GM19328 (cell line): ENCODE data around the gene GRHPR.
"Not testable (repeated sequence)": the region's sequence is repeated elsewhere in the genome, so short reads cannot be mapped to it uniquely, and the experiment has no call there.

Experiments
- ATAC-seq: cut with Tn5 transposase; IDR thresholded peaks from one replicate; pipeline ENCODE4 v1.9.1; 2021; ENCODE audit warnings: mild to moderate bottlenecking, moderate library complexity; ENCODE audit not compliant: unreplicated experiment

The GRHPR gene

DNA sequence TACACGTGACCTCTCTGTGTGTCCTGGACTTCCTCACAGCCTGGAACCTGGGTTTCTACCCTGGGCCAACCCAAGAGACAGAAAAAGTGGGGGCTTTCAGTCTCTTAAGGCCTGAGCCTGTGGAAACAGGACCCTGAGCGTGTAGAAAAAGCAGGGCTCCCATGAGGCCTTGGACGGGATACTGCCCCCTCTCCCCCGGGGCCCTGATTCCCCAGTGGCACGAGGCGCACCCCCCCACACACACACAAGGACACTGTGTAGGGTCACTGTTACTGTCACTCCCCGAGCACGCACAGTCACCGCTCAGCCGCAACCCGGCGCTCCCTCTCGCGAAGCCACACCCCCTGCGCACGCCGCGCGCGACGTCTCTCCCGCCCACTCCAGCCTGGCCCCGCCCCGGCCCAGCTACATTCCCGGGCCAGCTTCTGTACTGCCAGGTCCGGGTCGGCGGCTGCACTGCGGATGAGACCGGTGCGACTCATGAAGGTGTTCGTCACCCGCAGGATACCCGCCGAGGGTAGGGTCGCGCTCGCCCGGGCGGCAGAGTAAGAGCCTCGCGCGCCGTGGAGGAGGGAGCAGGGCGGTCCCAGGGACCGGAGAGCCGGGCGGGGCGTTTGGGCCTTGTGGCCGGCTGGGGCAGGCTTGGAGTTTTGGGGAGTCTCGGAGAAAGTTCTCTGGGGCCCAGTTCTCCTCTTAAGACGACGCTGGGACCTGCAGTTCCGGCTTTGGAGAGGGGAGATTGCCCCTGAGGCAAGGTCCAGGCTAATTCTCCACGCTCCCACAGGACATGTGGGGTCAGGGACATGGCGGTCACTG, at the start of gene GRHPR:
Gene GRHPR, plus strand, starts transcription at position 408 of the 816 bp plus-strand sequence. Its CDS starts 55 bp downstream, at position 463.
- peak; percentile 95 for ATAC-seq

DNA sequence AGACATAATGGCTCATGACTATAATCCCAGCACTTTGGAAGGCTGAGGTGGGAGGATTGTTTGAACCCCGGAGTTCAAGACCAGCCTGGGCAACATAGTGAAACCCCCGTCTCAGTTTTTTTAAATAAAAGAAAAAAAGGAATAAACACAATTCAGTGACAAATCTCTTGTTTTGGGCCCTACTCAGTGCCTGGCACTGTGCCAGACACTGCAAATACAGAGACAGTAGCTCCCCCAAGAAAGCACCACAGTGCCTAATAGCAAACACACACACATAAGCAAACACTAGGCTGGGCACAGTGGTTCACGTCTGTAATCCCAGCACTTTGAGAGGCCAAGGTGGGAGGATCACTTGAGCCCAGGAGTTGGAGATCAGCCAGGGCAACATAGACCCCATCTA, 49.7 kb upstream of the GRHPR start:
- ATAC-seq: no peak

DNA sequence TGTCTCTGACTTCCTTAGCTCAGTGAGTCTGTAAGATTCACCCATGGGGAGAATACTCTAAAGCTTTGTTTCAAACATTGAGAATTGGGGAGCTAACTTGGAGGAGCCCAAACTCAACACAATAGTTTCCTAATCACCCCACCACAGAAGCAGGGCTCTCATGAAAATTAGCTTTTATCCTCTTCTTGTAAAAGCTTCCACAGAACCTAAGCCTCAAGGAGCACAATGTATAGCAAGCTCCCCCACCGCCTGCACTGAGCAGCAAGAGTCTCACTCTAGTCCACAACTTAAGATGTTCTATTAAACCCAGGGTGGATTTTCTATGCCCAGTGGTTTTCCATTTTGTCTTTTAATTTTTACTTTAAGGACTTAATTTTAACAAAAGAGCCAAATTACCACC, 48.9 kb upstream of the GRHPR start:
- no peak for ATAC-seq

DNA sequence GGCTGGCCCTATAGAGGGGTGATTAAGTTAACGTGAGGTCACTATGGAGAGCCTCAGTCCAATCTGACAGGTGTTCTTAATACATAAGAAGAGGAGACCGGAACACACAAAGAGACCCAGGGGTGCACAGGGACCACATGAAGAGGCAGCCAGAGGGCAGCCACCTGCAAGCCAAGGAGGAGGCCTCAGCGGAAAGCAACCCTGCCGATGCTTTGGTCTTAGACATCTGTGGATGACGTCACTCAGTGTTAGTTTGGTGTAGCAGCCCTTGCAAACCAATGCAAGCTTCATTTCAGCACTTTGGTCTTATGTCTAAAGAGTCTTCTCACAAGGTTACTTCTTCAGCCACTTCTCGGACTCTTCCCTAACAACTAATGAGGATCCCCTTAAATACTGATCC, 47.6 kb upstream of the GRHPR start:
- no peak for ATAC-seq

DNA sequence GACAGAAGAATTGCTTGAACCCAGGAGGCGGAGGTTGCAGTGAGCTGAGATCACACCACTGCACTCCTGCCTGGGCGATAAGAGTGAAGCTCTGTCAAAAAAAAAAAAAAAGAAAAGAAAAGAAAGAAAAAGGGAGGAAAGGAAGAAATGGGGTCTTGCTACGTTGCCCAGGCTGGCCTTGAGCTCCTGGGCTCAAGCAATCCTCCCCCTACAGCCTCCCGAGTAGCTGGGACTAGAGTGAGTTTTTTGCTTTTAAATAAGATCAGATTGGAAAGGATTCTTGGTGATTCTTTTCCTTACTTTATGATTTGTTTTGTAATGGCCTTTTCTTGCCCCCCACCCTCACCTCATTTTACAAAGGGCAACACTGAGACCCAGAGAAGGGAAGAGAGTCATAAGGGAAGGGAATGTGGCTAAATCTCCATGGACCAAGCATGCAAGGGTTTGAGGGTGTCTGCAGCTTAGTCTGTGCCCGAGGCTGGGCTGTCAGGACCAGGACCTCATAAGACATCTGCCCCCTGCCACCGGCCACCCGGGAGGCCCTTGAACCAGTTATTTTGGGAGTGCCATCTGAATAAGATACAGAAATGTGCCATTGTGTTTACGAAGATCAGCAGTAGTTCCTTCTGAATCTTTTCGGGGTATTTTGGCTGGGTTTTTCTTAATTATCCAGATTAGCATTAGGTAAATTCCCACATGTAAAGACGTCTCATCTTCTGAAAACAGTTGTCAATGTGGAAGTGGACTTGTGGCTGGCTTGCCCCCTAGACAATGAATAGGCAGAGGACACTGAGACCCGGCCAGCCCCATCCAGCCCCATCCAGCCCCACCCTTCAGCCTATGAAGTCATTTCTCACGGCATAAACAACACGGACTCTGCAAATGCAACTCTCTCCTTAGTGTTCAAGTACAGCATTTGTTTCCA, 44.5 kb upstream of the GRHPR start:
- no peak for ATAC-seq

DNA sequence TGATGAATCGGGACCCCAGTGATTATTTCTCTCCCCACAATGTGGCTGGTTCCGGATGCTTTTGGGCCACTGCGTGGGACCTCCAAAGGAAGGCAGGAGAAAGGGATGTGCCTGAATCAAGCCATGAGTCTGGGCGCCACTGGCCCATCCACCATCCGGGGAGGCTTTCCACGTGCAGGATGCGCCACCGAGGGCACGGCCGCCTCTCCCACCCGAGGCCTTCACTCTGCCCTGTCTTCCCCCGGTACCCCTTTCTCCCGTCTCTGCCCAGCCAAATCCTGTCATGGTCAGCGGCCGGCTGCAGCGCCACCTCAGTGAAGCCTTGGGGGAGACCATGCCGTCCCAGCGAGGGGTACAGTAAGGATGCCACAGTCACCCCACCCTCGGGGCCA, 43.9 kb upstream of the GRHPR start:
- no peak for ATAC-seq

DNA sequence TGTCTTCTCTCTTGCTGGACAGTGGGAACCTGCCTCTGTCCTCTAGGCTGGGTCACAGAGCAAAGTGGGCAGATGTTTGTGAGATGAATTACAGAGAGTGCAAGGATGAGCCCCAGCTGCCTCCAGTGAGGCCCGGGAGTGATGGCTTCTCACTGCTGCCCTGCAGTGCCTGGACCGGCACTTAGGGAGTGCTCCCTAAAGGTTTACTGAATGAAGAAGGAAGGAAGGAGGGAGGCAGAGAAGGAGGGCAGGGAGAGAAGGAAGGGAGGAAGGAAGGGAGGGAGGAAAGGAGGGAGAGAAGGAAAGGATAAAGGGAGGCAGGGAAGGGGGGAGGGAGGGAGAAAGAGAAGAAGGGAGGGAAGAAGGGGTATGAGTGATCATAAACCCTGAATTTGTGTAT, 42.7 kb upstream of the GRHPR start:
- ATAC-seq: no peak

DNA sequence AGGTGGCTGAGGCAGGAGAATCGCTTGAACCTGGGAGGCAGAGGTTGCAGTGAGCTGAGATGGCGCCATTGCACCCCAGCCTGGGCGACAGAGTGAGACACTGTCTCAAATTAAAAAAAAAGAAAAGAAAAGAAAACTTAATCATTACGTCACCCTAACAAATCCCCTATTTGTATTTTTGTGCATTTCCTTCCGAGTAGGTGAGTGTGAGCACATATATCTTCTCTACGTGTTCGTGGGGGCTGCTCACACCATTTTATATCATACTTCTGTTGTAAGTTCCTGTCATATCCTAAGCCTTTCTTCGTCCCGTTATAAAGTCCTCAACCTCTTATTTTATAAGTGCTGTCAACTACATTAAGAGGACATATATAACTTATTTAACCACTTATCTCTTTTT, 41.9 kb upstream of the GRHPR start:
- no peak for ATAC-seq

DNA sequence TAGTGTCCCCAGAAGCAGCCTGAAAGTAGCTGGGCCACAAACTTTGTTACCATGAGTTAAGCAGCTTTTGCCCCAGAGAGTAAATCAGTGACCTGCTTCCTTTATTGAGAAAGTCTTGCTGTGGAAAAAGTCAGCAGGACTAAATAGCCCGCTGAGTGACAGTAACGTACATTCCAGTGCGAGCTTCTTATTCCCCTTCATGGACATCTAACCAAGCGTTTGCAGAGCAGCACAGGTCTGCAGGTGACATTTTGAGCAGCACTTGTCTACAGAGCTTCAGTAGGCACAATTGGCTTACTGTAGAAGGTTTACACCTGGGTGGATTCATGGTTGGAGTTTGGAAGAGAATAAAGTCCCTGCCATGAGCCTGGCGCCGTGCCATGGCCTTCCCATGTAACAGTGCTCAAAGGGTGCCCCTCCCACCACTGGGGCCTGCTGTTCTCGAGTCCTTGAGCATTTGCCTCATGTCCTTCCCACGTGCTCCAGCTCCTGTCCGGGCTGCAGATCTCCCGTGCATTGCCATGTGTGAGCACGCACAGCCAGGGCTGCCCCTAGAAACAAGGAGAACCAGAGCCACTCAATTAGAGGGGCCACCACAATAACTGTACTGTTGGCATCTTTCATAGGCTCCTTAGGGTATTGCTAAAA, 41.3 kb upstream of the GRHPR start:
- ATAC-seq: no peak

DNA sequence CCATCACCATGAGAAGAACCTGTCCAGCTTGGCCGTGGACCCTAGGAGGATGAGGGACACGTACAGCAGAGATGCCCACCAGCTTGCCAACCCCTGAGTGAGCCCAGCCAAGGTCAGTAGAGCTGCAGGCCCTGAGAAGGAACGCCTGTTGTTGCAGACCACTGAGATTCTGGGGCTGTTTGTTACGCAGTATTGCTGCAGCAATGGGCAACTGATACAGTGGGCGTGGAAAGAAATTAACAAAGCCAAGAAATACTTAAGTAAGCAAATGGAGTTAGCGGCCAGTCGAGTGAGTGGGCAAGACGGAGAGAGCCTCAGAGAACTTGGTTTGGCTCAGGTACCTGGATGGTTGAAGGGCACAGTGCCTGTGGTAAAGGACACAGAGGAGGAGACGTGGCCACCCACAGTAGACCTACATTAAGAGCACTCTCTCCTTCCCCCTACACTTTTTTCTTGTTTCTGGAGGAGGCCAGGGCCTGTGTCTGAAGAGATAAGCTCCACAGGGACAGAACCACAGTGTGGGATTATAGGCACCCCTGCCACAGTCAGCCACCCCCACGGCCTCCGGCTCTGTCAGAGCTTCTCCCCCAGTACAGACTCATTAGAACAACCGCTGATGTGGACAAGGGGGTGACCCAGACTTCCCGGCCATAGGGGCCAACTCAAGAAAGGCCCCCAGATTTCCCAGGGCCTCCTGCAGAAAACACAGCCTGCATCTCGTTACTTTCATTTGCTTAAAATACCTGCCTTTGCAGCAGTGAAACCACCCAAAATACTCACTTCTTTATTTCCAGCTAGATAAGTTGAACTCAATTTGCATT, 40.1 kb upstream of the GRHPR start:
- peak; percentile 39 for ATAC-seq

DNA sequence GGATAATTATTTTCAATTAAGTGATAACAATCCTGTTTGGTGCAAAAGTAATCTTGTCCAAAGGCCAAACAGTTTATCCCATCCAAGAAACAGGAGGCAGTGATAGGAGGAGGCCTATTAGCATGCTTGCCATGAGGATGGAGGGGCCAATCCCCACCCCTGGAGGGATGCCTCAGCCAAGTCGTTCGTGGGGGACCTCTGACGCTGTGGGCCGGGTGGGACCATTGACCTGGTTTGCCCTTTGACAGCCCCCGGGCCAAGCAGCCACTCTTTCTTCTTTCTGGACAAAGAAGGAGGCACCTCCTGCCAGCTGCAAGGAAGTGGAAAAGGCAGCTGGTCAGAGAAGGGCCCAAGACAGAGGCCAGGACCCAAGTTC, 39.5 kb upstream of the GRHPR start:
- peak; percentile 21 for ATAC-seq

DNA sequence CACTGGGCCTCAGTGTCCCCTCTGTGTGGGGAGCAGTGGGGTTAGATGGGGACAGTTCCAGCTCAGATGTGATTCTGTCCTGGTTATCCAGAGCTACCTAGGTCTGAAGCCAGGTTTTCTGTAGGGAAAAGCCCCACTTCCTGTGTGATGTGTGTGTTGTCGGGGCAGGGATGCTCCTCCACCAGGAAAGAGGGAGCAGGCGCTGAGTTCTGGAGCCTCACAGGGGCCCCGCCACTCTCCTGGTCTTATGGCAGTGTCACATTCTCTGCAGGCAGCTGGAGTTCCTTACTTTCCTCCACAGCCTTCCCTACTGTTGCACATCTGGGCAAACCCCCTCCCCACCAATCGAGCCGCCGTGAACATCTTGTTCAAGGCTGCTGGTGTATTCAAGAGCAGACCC, 39.1 kb upstream of the GRHPR start:
- no peak for ATAC-seq

DNA sequence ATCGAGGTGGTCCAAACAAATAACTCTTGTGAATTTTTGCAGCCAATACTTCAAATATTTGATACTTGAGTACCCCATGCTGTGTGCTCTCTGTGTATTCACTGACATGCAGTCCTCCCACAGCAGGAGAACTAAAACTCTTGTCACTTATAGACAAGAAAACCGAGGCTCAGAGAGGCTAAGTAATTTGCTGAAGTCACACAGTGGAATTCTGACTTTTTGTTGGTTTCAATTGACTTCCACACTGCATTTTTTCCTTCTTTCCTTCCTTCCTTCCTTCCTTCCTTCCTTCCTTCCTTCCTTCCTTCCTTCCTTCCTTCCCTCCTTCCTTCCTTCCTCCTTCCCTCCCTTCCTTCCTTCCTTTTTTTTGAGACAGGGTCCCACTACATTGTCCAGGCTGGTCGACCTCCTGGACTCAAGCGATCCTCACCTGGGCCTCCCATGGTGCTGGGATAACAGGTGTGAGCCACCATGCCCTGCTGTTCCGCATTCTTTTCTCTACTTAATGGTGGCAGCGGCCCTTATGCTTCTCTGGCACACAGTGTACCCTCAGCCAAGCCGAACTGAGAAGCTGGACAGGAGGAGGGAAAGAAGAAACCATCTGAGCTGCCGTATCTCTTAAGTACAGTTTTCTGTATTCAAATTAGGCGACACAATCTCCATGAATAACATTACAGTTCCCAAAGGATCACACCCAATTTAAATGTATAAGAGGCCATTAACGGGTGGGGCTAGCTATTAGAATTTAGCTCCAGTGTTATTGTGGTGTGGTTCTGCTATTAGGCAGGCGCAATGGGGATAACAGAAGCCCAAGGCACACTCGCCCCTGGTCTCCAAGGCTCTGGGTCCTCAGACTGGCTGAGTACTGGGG, 38.4 kb upstream of the GRHPR start:
- ATAC-seq: no peak

DNA sequence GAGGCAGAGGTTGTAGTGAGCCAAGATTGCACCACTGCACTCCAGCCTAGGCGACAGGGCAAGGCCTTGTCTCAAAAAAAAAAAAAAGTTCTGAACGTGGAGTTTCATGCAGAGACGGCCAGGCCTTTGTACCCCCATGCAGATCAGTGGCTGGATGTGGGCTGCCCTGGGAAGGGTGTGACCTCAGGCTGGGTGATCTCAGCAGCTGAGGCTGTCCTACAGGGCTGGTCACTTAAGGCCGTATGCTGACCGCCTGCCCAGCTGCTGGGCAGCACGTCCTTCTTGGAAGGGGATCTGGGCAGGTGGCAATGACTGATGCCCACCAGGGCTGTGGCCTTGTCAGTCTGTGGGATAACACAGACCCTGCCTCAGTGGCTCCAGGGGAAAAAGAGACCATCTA, 37.2 kb upstream of the GRHPR start:
- no peak for ATAC-seq

DNA sequence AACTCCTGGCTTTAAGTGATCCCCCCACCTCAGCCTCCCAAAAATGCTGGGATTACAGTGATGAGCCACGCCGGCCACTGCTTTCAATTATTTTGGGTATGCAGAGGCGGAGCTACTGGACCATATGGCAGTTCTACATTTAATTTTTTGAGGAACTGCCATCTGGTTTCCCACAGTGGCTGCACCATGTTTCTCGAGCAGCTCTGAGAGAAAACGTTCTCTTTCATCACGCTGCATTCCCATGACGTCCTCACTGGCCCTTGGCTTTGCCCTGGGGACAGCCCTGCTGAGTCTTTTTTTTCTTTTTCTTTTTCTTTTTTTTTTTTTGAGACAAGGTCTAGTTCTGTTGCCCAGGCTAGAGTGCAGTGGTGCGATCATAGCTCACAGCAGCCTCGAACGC, 35.5 kb upstream of the GRHPR start:
- ATAC-seq: no peak

DNA sequence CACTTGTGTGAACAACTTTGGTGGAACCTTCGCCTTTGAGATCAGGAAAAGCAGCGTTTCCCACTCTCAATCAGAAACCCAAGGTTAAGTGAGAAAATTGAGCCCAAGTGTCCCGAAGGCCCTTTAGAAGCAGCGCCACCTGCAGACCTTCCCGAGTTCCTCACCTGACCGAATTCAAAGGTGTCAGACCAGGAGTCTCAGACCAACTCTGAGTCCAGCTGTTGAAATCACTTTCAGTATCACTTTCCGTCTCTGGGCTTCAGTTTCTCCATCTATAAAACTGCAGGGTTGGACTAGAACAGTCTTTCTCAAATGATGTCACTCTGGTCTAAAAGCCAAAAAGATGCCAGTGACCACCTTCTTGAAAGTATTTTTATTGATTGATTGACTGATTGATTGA, 31.7 kb upstream of the GRHPR start:
- ATAC-seq: peak; percentile 85

DNA sequence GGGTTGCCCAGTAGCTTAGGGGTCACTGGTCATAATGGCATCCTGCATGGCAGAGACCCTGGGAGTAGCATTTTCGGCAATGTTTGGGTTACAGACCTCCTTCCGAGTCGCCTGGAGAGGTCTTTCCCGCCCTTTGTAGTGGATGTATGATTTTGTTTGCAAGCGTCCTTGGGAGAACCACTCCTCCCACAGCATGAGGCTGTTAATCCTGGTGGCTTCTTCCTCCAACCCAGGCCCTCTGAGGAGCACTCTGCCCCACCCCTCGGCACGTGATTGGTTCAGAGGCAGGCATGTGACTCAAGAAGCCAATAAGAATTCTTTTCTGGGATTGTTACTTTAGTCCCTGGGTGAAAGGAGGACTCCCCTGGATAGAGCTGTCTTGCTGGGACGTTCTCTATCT, 30.2 kb upstream of the GRHPR start:
- ATAC-seq: no peak

DNA sequence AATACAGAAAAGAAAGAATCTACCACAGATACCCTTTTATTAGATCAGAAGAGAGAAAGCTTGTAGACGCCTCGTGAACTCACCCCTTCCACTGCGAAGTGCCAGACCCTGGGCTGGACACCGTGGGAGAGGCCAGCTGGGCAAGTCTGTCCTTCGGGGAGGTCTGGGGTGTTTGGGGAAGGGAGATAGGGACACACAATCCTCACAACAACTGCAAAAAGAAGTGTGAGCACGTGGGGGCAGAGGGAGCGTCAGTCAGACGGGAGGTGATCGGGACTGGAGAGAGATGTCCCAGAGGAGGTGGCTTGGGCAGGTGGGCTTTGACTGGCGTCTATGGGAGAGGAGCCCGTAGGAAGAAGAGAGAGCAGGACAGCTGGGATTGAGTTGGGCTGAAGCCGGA, 27.3 kb upstream of the GRHPR start:
- no peak for ATAC-seq

DNA sequence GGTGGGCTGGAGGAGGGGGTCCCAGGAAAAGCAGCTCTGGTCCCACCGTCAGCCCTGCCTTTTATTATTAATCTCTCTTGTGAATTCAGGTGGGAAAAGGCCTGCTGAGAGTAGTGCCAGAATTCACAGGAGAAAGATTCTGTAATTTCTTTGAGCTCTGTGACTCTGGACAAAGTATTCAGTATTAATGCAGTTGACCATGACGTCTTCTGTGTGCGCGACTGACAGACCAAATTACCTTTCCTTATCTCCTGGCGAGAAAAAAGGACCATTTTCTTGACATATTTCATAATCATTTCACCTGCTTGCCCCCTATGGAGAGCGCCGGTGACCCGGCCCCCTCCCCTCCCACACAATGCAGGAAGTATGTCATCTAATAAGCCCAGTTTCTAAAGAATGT, 26.8 kb upstream of the GRHPR start:
- ATAC-seq: no peak

DNA sequence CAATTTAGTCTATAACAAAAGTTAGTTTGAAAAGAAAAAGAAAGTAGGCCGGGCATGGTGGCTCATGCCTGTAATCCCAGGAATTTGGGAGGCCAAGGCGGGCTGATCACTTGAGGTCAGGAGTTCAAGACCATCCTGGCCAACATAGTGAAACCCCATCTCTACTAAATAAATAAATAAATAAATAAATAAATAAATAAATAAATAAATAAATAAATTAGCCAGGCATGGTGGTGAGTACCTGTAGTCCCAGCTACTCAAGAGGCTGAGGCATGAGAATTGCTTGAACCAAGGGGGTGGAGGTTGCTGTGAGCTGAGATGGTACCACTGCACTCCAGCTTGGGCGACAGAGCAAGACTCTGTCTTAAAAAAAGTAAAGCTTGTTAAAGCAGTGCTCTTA, 24.5 kb upstream of the GRHPR start:
- not testable (repeated sequence) for ATAC-seq
